T-helper 2 cell treated with Interferon-gamma antibody and Interleukin-4, amounts not matched to agents 100 ng/mL and 5 ng/mL, for 36 hours (primary cell): Measurements from ENCODE around the gene LNPK. TPM values are rescaled to one million over a fixed set of nuclear protein-coding genes. Genes with fewer than 3 reads are reported as not detected.
"Not testable (repeated sequence)": the region's sequence is repeated elsewhere in the genome, so short reads cannot be mapped to it uniquely, and the experiment has no call there.

Experiments used
- intact Hi-C: fragments of 100-400 bp; cut with micrococcal nuclease; formaldehyde crosslinking; loops from one replicate; pipeline ENCODE4 v1.15.1; 2023
- total RNA-seq: library from RNA; stranded (reverse); gene quantifications from 2 replicates; pipeline ENCODE4 v1.2.3, GENCODE V29; 2022

Gene LNPK
- total RNA-seq, 1 donor from 2014 or later = 38.7 TPM

DNA sequence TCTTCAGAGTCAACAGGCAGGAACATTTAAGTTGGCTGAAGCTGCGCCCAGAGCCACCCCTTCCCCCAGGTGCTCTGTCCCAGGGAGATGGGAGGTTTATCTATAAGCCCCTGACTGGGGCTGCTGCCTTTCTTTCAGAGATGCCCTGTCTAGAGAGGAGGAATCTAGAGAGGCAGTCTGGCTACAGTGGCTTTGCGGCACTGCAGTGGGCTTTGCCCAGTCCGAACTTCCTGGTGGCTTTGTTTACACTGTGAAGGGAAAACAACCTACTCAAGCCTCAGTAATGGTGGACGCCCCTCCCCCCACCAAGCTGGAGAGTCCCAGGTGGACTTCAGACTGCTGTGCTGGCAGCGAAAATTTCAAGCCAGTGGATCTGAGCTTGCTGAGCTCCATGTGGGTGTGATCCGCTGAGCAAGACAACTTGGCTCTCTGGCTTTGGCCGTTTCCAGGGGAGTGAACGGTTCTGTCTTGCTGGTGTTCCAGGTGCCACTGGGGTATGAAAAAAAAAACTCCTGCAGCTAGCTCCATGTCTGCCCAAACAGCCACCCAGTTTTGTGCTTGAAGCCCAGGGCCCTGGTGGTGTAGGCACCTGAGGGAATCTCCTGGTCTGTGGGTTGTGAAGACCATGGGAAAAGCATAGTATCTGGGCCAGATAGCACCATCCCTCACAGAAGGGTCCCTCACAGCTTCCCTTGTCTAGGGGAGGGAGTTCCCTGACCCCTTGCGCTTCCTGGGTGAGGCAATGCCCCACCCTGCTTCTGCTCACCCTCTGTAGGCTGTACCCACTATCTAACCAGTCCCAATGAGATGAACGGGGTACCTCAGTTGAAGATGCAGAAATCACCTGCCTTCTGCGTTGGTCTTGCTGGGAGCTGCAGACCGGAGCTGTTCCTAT lies 88.0 kb downstream of the LNPK start:
- intact Hi-C loops = not testable (repeated sequence)

- intact Hi-C loops = not testable (repeated sequence)
These were observed 88.8 kb downstream of the LNPK start for GRCh38 chr2:175913267-175913666.

- intact Hi-C loops = no loop called here
These were observed 98.0 kb downstream of the LNPK start for GRCh38 chr2:175904035-175904434.

GRCh38 chr2:175903384-175903936 lies 98.6 kb downstream of the LNPK start:
- intact Hi-C loops = no loop called here

DNA sequence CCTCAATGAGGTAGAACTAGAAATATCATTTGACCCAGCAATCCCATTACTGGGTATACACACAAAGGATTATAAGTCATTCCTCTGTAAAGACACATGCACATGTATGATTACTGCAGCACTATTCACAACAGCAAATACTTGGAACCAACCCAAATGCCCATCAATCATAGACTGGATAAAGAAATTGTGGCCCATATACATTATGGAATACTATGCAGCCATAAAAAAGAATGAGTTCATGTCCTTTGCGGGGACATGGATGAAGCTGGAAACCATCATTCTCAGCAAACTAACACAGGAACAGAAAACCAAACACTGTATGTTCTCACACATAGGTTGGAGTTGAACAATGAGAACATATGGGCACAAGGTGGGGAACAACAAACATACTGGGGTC lies 106.1 kb downstream of the LNPK start:
- intact Hi-C loops = not testable (repeated sequence)

- intact Hi-C loops = no loop called here
These were observed 110.0 kb downstream of the LNPK start for GRCh38 chr2:175892046-175892445.

- intact Hi-C loops = no loop called here
These were observed 111.3 kb downstream of the LNPK start for GRCh38 chr2:175890636-175891242.

GRCh38 chr2:175889701-175890302 lies 112.3 kb downstream of the LNPK start:
- intact Hi-C loops = no loop called here

- intact Hi-C loops = no loop called here
These were observed 114.3 kb downstream of the LNPK start for GRCh38 chr2:175887776-175888175.

DNA sequence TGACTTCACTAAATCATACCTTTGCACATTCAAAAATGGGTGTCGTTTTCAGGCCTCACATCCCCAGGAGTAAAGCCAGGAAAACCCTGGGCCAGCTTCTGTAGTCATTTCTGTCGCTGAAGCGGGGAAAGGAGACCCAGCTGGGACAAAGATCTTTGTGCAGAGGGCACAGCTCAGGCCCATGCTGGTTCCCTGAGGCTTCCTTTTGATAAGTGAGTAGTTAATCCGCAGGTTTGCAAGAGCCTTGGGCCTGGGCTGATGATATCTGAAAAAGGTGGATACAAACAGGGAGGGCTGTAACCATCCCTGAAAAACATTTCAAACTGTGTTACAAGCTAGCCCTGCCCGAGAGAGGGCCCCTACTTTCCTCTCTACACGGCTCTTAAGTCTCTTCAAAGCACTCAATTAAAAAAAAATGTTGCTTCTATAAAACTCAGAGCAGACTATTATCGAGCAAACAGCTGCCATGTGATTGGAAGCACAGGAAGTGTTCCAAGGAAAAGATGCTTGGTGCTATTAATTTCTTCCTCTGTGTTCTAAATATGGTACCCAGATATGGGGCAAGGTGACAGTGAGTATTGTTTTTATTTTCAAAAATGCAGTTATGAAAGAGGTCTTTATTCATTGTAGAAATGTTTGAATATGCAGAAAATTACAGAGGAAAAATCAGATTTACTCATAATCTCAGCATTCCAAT lies 117.2 kb downstream of the LNPK start:
- intact Hi-C loops = no loop called here

DNA sequence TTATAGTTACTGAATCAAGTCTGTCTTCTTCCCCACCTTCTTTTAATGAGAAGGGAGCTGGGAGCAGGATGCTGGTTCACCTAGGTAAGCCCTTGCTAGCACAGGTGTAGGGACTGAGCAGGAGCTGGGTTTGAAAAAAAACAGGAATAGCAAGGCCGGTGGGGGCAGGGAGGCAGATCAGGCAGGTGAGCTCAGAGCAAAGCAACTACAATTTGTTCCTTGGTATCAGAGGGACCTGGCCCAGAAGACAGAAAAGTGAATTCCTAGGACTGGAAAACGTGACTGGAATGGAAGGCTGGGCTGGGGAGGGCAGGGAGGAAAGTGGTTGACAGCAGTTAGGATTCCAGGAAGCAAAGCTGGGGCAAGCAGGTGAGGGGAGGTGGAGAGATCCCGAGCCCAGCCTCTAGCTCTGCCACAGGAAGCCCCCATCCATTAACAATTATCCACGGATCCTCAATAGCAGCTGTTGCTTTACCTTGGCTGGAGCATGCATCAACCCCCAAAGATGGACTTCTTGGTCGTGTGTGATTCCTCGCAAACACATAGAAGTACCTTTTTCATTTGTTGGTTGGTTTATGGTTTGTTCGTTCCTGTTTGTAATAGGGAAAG lies 118.4 kb downstream of the LNPK start:
- intact Hi-C loops = no loop called here

DNA sequence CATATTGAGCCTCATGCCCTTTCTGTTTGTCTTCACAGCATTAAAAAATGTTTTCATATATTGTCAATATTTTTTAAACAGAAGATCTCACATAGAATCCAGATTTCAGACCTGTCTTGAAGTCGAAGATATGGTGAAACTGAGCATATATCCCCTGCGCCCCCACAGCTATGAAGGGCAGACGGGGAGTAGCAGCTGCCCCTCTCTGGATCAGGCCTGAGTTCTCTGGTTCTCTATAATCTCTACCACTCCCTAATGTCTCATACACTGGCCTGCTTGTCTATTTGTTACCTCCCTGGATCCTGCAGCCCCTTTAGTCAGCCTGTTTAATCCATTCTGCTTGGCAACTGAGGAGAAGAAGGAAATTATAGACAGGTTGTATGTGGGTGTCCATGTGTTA lies 122.4 kb downstream of the LNPK start:
- intact Hi-C loops = no loop called here

DNA sequence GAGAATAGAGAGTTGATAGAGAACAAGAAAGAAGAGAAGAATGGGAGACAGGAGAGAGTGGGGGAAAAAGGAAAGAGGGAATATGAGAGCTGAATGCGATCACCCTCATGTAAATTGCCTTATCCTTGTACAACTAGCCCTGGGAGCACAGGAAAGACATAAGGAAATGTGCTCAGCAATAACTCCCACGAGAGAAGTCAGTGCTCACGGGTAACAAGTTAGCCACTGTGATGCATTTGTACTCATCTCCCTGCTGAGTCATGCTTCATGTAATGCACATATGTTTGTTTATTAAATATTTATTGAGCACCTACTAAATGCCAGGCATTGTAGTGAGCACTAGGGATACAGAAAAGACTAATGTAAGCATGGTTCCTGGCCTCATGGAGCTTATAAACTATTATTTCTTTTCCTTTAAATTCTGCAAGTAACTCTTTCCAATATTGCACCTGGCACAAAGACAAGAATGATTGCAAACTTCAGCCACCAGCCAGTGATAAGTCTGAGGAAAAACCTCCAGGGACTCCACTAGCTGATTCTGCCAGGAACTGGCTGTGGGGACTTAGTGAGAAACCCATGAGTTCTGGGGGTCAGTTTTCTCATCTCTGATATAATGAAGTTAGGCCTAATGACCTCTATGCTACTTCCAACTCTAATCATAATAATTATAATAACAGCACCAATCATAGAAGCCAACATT lies 124.1 kb downstream of the LNPK start:
- intact Hi-C loops = no loop called here

DNA sequence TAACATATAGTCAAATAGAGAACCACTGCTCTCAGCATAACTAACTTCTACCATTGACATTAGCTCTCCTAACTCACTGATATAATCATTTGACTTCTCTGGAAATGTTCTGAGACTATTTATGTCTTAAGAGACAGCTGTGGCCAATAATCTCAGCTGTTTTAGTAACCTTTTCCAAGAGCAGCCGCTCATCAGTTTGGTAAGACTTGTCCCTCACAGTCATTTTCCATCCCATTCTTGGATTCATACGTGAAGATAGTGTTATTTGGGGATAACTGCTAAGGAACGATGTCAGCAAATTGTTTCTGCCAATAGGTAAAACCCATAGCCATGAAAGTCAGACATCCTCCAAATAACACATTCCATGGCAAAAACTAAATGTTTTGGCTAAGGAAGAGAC lies 127.8 kb downstream of the LNPK start:
- intact Hi-C loops = no loop called here

Other genes starting within 250 kb of the LNPK start
- gene EVX2, start 81.7 kb upstream of the LNPK start, total RNA-seq = not detected in 2 replicates
- not detected in 2 replicates for gene HOXD13, start 90.5 kb upstream of the LNPK start, total RNA-seq
- gene HOXD12, start 97.5 kb upstream of the LNPK start, total RNA-seq = not detected in 2 replicates
- gene HOXD11, start 105.0 kb upstream of the LNPK start, total RNA-seq = not detected in 2 replicates
- gene HOXD10, start 114.5 kb upstream of the LNPK start, total RNA-seq = not detected in 2 replicates
- not detected in 2 replicates for gene HOXD9, start 120.5 kb upstream of the LNPK start, total RNA-seq
- gene HOXD8, start 127.4 kb upstream of the LNPK start, total RNA-seq = not detected in 2 replicates
- gene HOXD4, start 149.3 kb upstream of the LNPK start, total RNA-seq = not detected in 2 replicates
- not detected in 2 replicates for gene HOXD3, start 155.0 kb upstream of the LNPK start, total RNA-seq
- gene HOXD1, start 186.4 kb upstream of the LNPK start, total RNA-seq = not detected in 2 replicates